WI38 (cell line): ENCODE data around the gene RANBP3.

ENCODE experiments used
- H3K4me3 ChIP-seq: 2 replicates; pipeline ENCODE4 v1.5.1; 2011; ENCODE audit warnings: low read depth, mild to moderate bottlenecking, control low read depth, low read length
- CTCF ChIP-seq: IDR thresholded peaks from 2 replicates; pipeline ENCODE4 v1.5.1; 2012; ENCODE audit warnings: low read depth, mild to moderate bottlenecking, control low read depth, low read length

RANBP3 gene

GRCh38 chr19:5867201-5868136 is 110.5 kb downstream of the RANBP3 start:
- no peak for TF ChIP-seq CTCF

More at GRCh38 chr19:5867201-5868136, 110.5 kb downstream of the RANBP3 start:
- no peak overlapping the region for H3K4me3 ChIP-seq
